HG03039 (cell line): Measurements from ENCODE around the gene EIF4G1.

Experiments used
- ATAC-seq: cut with Tn5 transposase; IDR thresholded peaks from one replicate; pipeline ENCODE4 v1.9.1; 2021; ENCODE audit warnings: mild to moderate bottlenecking, moderate library complexity; ENCODE audit not compliant: unreplicated experiment

Gene EIF4G1

GRCh38 chr3:184349563-184350470 is 35.4 kb downstream of the EIF4G1 start:
- ATAC-seq = no peak

- no peak for ATAC-seq
Observed at GRCh38 chr3:184350618-184351017, 36.2 kb downstream of the EIF4G1 start.

- ATAC-seq = no peak
Observed at GRCh38 chr3:184351511-184352148, 37.2 kb downstream of the EIF4G1 start.

- ATAC-seq = no peak
Observed at GRCh38 chr3:184352149-184352785, 37.9 kb downstream of the EIF4G1 start.

- no peak for ATAC-seq
Observed at GRCh38 chr3:184352897-184353545, 38.6 kb downstream of the EIF4G1 start.

GRCh38 chr3:184353546-184353941 is 39.1 kb downstream of the EIF4G1 start:
- no peak for ATAC-seq

- no peak for ATAC-seq
Observed at GRCh38 chr3:184354121-184354728, 39.8 kb downstream of the EIF4G1 start.

- ATAC-seq = no peak
Observed at GRCh38 chr3:184354754-184355153, 40.3 kb downstream of the EIF4G1 start.

GRCh38 chr3:184355261-184356040 is 41.0 kb downstream of the EIF4G1 start:
- no peak for ATAC-seq

- no peak for ATAC-seq
Observed at GRCh38 chr3:184357248-184358123, 43.1 kb downstream of the EIF4G1 start.

GRCh38 chr3:184358124-184358767 is 43.8 kb downstream of the EIF4G1 start:
- ATAC-seq = no peak

- no peak for ATAC-seq
Observed at GRCh38 chr3:184358921-184359350, 44.5 kb downstream of the EIF4G1 start.

GRCh38 chr3:184359610-184360009 is 45.2 kb downstream of the EIF4G1 start:
- no peak for ATAC-seq

GRCh38 chr3:184360070-184360928 is 45.9 kb downstream of the EIF4G1 start:
- no peak for ATAC-seq

GRCh38 chr3:184360929-184361531 is 46.6 kb downstream of the EIF4G1 start:
- ATAC-seq = peak; percentile 0

GRCh38 chr3:184361532-184361931 is 47.1 kb downstream of the EIF4G1 start, which contains the start of the genes CLCN2 and POLR2H:
CLCN2 (minus strand) TSS chr3:184361605; CDS start chr3:184361479, 126 bp downstream.
POLR2H (plus strand) TSS chr3:184361710; CDS start chr3:184363493, 1,783 bp downstream.
- ATAC-seq = peak; percentile 33
